Right lobe of liver (tissue), 4 donors: ENCODE data around the gene CROCC2.

Experiments used
- POLR2A ChIP-seq: fragments of 450-650 bp; IDR thresholded peaks from one replicate; pipeline ENCODE4 v1.6.1; 2017; ENCODE audit warnings: antibody characterized with exemption, mild to moderate bottlenecking
- TF ChIP-seq, protein P1 (sequence below), 4 donors: fragments of 200-600 bp in 3 of 4; fragments of 450-650 bp in 1 of 4; IDR thresholded peaks; one replicate each; pipeline versions ENCODE4 v1.5.1 to v1.8.0; 2016 to 2022; ENCODE audit warnings: antibody characterized with exemption in 4 of 4, mild to moderate bottlenecking in 2 of 4
- donor health status: DM: no; HTN: no; CAD: no.
- donor health status: DM: no; HTN: no; CAD: no.
- donor health status: DM: no; HTN: yes; CAD: no.

DNA sequence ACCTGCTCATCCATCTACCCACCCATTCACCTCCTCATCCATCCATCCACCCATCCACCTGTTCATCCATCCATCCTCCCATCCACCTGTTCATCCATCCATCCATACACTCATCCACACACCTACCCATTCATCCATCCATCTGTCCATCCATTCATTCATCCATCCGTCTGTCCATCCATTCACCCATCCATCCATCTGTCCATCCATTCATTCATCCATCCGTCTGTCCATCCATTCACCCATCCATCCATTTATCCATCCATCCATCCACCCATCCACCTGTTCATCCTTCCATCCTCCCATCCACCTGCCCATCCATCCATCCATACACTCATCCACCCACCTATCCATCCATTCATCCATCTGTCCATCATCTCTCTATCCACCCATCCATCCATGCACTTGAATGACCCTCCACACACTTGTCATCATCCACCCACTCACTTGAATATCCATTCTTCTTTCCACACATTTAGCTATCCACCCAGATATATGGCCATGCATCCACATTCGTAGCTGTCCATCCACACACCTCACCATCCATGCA lies 45.0 kb downstream of the CROCC2 start:
- TF ChIP-seq, protein P1, sequence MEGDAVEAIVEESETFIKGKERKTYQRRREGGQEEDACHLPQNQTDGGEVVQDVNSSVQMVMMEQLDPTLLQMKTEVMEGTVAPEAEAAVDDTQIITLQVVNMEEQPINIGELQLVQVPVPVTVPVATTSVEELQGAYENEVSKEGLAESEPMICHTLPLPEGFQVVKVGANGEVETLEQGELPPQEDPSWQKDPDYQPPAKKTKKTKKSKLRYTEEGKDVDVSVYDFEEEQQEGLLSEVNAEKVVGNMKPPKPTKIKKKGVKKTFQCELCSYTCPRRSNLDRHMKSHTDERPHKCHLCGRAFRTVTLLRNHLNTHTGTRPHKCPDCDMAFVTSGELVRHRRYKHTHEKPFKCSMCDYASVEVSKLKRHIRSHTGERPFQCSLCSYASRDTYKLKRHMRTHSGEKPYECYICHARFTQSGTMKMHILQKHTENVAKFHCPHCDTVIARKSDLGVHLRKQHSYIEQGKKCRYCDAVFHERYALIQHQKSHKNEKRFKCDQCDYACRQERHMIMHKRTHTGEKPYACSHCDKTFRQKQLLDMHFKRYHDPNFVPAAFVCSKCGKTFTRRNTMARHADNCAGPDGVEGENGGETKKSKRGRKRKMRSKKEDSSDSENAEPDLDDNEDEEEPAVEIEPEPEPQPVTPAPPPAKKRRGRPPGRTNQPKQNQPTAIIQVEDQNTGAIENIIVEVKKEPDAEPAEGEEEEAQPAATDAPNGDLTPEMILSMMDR (IDR thresholded peaks at IDR 0.05), result no peak
- no peak for TF ChIP-seq POLR2A
